ENCODE data around the gene RGS9BP.

- TF ChIP-seq CTCF (IDR thresholded peaks at IDR 0.05 in 2 of 3, conservative IDR thresholded peaks at IDR 0.05 in 1 of 3; ENCODE audit: control insufficient read depth in 2 of 3, extremely low read depth in 1 of 3, insufficient read depth in 1 of 3, low read depth in 3 of 3, low read length in 3 of 3) (no peak), E2F4 (IDR thresholded peaks at IDR 0.05; ENCODE audit: low read depth, low read length) (no peak), SMAD1 (IDR thresholded peaks at IDR 0.05; ENCODE audit: low read depth, partially characterized antibody) (no peak), YY1 (IDR thresholded peaks at IDR 0.05; ENCODE audit: low read depth, low read length) (no peak), RAD51 (IDR thresholded peaks at IDR 0.05) (no peak), POLR2AphosphoS2 (IDR thresholded peaks at IDR 0.05; ENCODE audit: low read depth, low read length) (no peak), ESRRA (IDR thresholded peaks at IDR 0.05; ENCODE audit: low read length) (no peak), HCFC1 (IDR thresholded peaks at IDR 0.05; ENCODE audit: low read length) (no peak), SP1 (IDR thresholded peaks at IDR 0.05; ENCODE audit: low read depth, low read length) (no peak), USF1 (IDR thresholded peaks at IDR 0.05; ENCODE audit: borderline replicate concordance, extremely low read length, insufficient read depth, low read depth, low read length) (no peak)
Observed at GRCh38 chr19:32711747-32712146, 36.1 kb downstream of the RGS9BP start.
